Measurements from ENCODE around the gene FBP1. TPM values are rescaled to one million over a fixed set of nuclear protein-coding genes. Genes with fewer than 3 reads are reported as not detected.
"Not testable (repeated sequence)": the region's sequence is repeated elsewhere in the genome, so short reads cannot be mapped to it uniquely, and the experiment has no call there.

The FBP1 gene
- total RNA-seq, 4 donors from 2014 or later, result 0.99 to 12.1 (median 6.6) TPM

DNA sequence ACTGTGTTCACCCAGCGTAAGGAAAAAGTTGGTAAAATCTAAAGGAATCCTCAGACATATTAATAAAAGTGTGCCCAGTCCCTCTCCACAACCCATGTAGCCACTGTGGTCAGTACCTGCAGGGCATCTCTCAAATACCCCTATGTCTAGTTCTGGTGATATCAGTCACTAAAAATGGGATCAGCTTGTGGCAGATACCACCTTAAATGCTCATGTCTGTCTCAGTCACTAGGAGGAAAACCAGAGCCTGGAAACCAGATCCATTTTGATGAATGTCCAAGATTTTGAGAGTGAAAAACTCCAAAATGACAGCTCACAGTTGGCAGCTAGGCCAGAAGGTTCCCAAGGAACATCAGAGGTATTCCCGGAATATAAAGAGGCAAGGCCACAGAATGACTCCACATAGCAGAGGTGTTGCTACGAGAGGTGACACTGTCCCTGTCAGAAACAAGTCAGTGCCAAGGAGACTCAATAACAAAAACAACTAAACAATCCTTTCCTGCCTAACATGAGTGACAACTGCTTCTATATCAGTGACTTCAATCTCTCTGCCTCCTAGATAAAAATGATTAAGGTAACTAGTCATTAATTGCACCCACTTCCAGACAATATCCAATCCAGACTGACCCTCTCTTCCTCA lies 70.9 kb downstream of the FBP1 start:
- WGBS, 2 donors, result 74 to 87% methylated on average over 3 of the region's 3 CpGs
- TF ChIP-seq, protein P1, sequence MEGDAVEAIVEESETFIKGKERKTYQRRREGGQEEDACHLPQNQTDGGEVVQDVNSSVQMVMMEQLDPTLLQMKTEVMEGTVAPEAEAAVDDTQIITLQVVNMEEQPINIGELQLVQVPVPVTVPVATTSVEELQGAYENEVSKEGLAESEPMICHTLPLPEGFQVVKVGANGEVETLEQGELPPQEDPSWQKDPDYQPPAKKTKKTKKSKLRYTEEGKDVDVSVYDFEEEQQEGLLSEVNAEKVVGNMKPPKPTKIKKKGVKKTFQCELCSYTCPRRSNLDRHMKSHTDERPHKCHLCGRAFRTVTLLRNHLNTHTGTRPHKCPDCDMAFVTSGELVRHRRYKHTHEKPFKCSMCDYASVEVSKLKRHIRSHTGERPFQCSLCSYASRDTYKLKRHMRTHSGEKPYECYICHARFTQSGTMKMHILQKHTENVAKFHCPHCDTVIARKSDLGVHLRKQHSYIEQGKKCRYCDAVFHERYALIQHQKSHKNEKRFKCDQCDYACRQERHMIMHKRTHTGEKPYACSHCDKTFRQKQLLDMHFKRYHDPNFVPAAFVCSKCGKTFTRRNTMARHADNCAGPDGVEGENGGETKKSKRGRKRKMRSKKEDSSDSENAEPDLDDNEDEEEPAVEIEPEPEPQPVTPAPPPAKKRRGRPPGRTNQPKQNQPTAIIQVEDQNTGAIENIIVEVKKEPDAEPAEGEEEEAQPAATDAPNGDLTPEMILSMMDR (IDR thresholded peaks at IDR 0.05), result no peak
- DNase-seq (ENCODE audit: low spot score in 2 of 2), result no peak
- no peak overlapping the region for H3K4me3 ChIP-seq (ENCODE audit: low read depth, poor library complexity, severe bottlenecking)
- intact Hi-C loops (cut with DNase I; ENCODE audit: low total_unique reads), result no loop called here

DNA sequence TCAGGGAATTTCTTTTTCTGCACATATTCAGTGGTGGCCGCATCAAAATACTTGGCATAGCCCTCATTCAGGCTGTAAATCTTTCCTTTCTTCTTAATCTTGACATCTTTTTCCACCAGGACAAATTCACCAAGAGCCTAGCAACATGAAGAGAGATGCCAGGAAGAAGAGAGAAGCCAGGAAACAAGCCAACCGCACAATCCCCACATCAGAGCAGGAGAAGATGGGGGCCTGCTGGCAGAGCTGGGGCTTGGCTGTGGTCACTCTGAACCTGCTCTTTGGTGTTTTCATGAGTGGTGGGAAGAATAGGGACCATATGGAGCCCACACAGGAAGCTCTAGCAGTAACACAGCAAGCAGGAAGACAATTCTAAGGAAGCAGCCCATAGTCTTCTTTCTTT lies 72.0 kb downstream of the FBP1 start:
- WGBS, 2 donors, result 75 to 80% methylated on average over 2 of the region's 2 CpGs
- TF ChIP-seq POLR2A (IDR thresholded peaks at IDR 0.05), result no peak
- TF ChIP-seq, protein P1 (IDR thresholded peaks at IDR 0.05), result no peak
- H3K4me3 ChIP-seq (ENCODE audit: low read depth, poor library complexity, severe bottlenecking), result no peak overlapping the region
- no peak for DNase-seq (ENCODE audit: low spot score in 2 of 2)
- intact Hi-C loops (cut with DNase I; ENCODE audit: low total_unique reads), result no loop called here

DNA sequence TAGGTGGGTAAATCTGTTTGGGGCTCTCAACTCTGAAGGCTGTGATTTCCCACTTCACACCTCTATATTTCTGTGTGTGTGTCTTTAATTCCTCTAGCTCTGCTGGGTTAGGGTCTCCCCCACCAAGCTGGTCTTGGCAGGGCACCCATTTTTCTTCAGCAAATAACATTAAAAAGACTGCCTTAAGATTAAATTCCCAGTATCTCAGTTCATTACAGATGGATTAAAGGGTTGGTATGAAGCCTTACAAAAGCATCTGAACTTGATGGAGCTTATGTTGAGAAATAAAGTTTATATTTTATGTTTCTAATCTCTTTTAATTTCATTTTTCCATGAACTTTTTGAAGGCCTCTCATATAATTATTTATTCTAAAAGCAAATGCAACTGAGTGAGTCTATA lies 72.8 kb downstream of the FBP1 start:
- intact Hi-C loops (cut with DNase I; ENCODE audit: low total_unique reads), result no loop called here
- H3K4me3 ChIP-seq (ENCODE audit: low read depth, poor library complexity, severe bottlenecking), result no peak overlapping the region
- no peak for DNase-seq (ENCODE audit: low spot score in 2 of 2)
- no peak for TF ChIP-seq POLR2A (IDR thresholded peaks at IDR 0.05)
- TF ChIP-seq, protein P1 (IDR thresholded peaks at IDR 0.05), result no peak

DNA sequence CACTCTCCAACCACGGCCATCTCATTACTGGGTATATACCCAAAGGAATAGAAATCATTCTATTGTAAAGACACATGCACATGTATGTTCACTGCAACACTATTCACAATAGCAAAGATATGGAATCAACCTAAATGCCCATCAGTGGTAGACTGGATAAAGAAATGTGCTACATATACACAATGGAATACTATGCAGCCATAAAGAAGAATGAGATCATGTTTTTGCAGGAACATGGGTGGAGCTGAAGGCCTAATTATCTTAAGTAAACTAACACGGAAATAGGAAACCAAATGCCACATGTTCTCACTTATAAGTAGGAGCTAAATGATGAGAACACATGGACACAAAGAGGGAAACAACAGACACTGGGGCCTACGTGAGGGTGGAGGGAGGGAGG lies 75.0 kb downstream of the FBP1 start:
- DNase-seq (ENCODE audit: low spot score in 2 of 2); H3K4me3 ChIP-seq (ENCODE audit: low read depth, poor library complexity, severe bottlenecking); intact Hi-C loops (cut with DNase I; ENCODE audit: low total_unique reads): not testable (repeated sequence)
- 47 to 63% methylated on average over 3 of the region's 3 CpGs for WGBS, 2 donors

DNA sequence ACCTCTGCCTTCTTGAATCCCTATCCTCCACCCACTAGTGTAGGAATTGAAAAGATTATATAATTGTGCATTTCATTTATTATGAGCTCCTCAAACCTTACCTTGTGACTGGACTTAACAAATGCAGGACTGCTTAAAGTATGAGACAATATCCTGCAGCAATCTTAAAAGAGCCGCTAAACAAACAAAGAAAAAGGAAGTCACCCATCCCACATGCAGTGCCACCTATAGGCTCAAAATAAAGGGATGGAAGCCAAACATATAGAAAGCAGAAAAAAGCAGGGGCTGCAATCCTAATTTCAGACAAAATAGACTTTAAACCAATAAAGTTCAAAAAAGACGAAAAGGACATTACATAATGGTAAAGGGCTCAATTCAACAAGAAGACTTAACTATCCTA lies 75.8 kb downstream of the FBP1 start:
- no peak for TF ChIP-seq POLR2A (IDR thresholded peaks at IDR 0.05)
- TF ChIP-seq, protein P1 (IDR thresholded peaks at IDR 0.05), result no peak
- intact Hi-C loops (cut with DNase I; ENCODE audit: low total_unique reads), result no loop called here
- no peak for DNase-seq (ENCODE audit: low spot score in 2 of 2)
- no peak overlapping the region for H3K4me3 ChIP-seq (ENCODE audit: low read depth, poor library complexity, severe bottlenecking)
- WGBS, 2 donors, result 63 to 93% methylated on average over 2 of the region's 2 CpGs

DNA sequence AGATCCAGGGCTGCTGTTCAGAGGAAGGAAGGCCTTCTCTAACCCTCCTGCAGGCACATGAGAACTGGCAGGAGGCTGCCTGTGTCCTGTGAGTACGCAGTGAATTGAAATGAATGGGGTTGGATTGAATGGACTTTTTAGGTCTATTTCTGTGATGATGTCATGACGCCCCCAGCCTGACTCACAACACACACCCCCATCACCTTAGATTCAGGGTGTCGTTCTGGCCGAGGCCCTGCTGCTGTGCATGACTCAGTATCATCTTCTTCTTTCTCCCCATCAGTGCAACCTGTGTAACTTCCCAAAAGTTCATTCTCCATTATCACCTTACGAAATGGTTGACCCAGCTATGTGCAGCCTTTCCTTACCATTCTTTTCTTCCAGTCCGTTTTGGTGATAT lies 79.1 kb downstream of the FBP1 start:
- 88 to 93% methylated on average over 6 of the region's 6 CpGs for WGBS, 2 donors
- no peak overlapping the region for H3K4me3 ChIP-seq (ENCODE audit: low read depth, poor library complexity, severe bottlenecking)
- DNase-seq (ENCODE audit: low spot score in 2 of 2), result no peak
- TF ChIP-seq, protein P1 (IDR thresholded peaks at IDR 0.05), result no peak
- no peak for TF ChIP-seq POLR2A (IDR thresholded peaks at IDR 0.05)
- intact Hi-C loops (cut with DNase I; ENCODE audit: low total_unique reads), result no loop called here

Measured in lower leg skin (tissue), 4 donors.